Smooth muscle cell (in vitro differentiated cells): ENCODE results near the gene STX16. TPM values are rescaled to one million over a fixed set of nuclear protein-coding genes. Genes with fewer than 3 reads are reported as not detected.

Experiments used
- DNase-seq: peaks from one replicate; lab custom pipeline; 2025; ENCODE audit not compliant: unreplicated experiment; lab: John Stamatoyannopoulos, UW
- H2AFZ ChIP-seq: fragments of 200-600 bp; sonication (generic); 2 replicates; pipeline ENCODE4 v1.6.0; 2016; ENCODE audit warnings: antibody characterized with exemption, low read depth, mild to moderate bottlenecking
- H3F3A ChIP-seq: fragments of 200-600 bp; sonication (generic); 2 replicates; pipeline ENCODE4 v1.6.0; 2017; ENCODE audit warnings: antibody characterized with exemption, low read depth
- H3K27ac ChIP-seq: fragments of 200-600 bp; sonication (generic); 2 replicates; pipeline ENCODE4 v1.5.1; 2016; ENCODE audit warnings: low read depth, mild to moderate bottlenecking
- H3K27me3 ChIP-seq: fragments of 200-600 bp; sonication (generic); 2 replicates; pipeline ENCODE4 v1.6.1; 2016; ENCODE audit warnings: low read depth, mild to moderate bottlenecking
- H3K36me3 ChIP-seq: fragments of 200-600 bp; sonication (generic); 2 replicates; pipeline ENCODE4 v1.5.1; 2016; ENCODE audit warnings: low read depth
- H3K4me1 ChIP-seq: fragments of 200-600 bp; sonication (generic); 2 replicates; pipeline ENCODE4 v1.5.1; 2016; ENCODE audit warnings: low read depth
- H3K4me2 ChIP-seq: fragments of 200-600 bp; sonication (generic); 2 replicates; pipeline ENCODE4 v1.6.0; 2016; ENCODE audit warnings: mild to moderate bottlenecking
- H3K4me3 ChIP-seq: fragments of 200-600 bp; sonication (generic); 2 replicates; pipeline ENCODE4 v1.5.1; 2016; ENCODE audit warnings: mild to moderate bottlenecking
- H3K79me2 ChIP-seq: fragments of 200-600 bp; sonication (generic); 2 replicates; pipeline ENCODE4 v1.6.0; 2016; ENCODE audit warnings: low read depth, mild to moderate bottlenecking
- H3K9ac ChIP-seq: fragments of 200-600 bp; sonication (generic); 2 replicates; pipeline ENCODE4 v1.6.0; 2016; ENCODE audit warnings: low read depth
- H3K9me3 ChIP-seq: fragments of 200-600 bp; sonication (generic); replicated peaks from 2 replicates; pipeline ENCODE4 v1.5.1; 2016; ENCODE audit warnings: low read depth
- H4K20me1 ChIP-seq: fragments of 200-600 bp; sonication (generic); 2 replicates; pipeline ENCODE4 v1.6.0; 2016; ENCODE audit warnings: low read depth
- CTCF ChIP-seq: fragments of 200-600 bp; sonication (generic); IDR thresholded peaks from 2 replicates; pipeline ENCODE4 v1.5.1; 2017; ENCODE audit warnings: borderline replicate concordance, mild to moderate bottlenecking, antibody characterized with exemption; ENCODE audit not compliant: insufficient read depth, poor library complexity, severe bottlenecking
- WGBS: methylation state at CpG from one replicate; pipeline ENCODE4 v1.1.7; 2016; ENCODE audit warnings: low lambda C conversion rate; 5-methylcytosine and 5-hydroxymethylcytosine counted together
- polyA plus RNA-seq: library from polyadenylated mRNA; unstranded; fragments of >200 nt; fragmentation: Nextera tagmentation; extraction: Ambion mirVana; gene quantifications from 2 replicates; pipeline ENCODE4 v1.2.1, GENCODE V29; 2016
- total RNA-seq: library from RNA; depleted of rRNA; stranded (reverse); fragments of >200 nt; gene quantifications from 2 replicates; pipeline ENCODE4 v1.2.3, GENCODE V29; 2014

Gene STX16
- total and polyA plus RNA-seq, 2 experiments from 2014 or later, result 22.5 to 35.8 TPM

DNA sequence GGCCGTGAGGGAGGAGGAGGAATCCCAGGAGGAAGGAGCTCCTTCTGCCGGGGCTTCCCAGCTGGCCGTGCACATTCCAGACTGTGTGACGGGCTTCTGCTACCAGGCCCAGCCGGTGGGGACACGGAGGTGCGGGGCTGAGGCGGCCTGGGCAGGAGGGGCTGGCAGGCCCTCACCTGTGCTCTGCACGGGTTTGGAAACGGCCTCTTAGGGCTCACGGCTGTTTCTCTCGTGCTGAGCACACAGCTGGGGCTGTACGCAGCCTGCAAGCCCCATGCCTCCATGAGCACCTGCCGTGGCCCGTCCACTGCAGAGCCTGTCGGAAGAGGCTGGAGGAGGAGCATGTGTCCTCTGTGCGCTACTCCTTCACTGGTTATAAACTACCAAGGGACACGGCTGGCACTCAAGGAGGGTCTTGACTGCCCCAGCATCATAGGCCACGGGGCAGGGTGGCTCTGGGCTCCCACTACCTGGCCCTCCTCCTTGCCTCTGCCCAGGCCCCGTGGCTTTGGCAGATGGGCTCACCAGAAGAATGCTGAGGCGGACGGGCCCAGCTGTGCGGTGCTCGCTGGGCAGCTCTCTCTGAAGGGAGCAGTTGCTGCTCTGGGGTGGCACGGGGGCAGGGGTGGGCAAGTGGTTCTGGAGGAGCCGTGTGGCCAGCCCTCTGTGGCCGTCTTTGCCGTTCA, 57.3 kb downstream of the STX16 start:
- Histone ChIP-seq H3K4me2 (no peak overlapping the region), H3K27ac (no peak overlapping the region), H3K9me3 (no peaks in the 10 kb centered on the region), H3K4me3 (no peak overlapping the region), H3K4me1 (no peaks in the 10 kb centered on the region), H3K9ac (no peak overlapping the region), H4K20me1 (no peaks in the 10 kb centered on the region), H3K27me3 (no peaks in the 10 kb centered on the region), H3F3A (no peaks in the 10 kb centered on the region), H3K36me3 (peaks cover under 1% of the 10 kb centered on the region), H3K79me2 (no peaks in the 10 kb centered on the region), H2AFZ (no peak overlapping the region)
- TF ChIP-seq CTCF, result no peak
- no peak for DNase-seq
- WGBS, result 97% methylated on average over 27 of the region's 28 CpGs

DNA sequence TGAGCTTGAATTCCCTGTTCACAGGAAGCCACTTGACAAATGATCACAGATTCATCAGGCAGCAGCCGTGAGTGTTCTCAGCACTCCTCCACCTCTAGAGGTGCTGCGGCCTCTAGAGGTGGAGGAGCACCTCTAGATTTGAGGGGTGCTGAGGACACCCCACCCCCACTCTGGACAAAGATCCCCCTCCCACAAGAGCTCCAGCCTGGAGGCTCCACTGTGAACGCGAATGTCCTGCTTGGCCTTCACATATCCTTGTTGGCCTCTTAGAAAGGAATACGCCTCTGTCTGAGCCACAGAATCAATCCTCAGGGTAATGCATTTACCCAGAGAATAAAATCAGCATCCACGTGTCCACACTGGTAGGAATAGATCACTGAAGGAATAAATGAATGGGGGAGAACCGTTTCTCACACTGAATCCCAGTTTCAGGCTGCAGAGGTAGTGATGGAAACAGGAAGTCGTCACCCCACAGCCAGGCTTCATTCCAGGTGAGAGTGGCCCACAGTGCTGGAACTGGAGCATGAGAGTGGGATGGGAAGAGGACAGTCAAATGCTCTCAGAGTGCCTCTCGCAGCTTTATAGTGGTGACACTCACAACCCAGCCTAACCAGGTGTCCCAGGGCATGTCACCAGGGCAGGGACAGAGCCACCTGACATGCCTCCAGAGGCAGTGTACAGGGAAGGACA, 58.1 kb downstream of the STX16 start:
- 93% methylated on average over 9 of the region's 9 CpGs for WGBS
- Histone ChIP-seq H3F3A (no peaks in the 10 kb centered on the region), H3K36me3 (no peaks in the 10 kb centered on the region)

DNA sequence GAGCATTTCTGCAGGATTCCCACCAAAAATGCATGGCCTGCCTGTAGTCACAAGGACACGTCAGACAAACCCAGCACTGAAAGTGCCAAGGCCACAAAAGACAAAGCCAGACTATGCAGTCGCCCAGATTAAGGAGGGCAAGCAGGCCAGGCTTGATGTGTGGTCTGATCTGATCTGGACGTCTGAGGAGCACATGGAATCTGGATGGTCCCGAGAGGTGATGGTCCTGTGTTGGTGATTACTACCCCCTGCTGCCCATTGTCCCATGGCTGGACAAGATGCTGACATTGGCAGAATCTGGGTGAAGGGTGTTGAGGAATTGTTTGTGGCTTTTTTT, 58.6 kb downstream of the STX16 start:
- Histone ChIP-seq H3K79me2 (no peaks in the 10 kb centered on the region), H3K4me2 (no peak overlapping the region), H3K4me1 (no peaks in the 10 kb centered on the region), H4K20me1 (no peaks in the 10 kb centered on the region), H3K36me3 (no peaks in the 10 kb centered on the region), H3K27me3 (no peaks in the 10 kb centered on the region), H3K27ac (no peak overlapping the region), H2AFZ (no peak overlapping the region), H3K9ac (no peak overlapping the region), H3K9me3 (no peaks in the 10 kb centered on the region), H3K4me3 (no peak overlapping the region), H3F3A (no peaks in the 10 kb centered on the region)
- DNase-seq, result no peak
- no peak for TF ChIP-seq CTCF
- WGBS, result 94% methylated on average over 4 of the region's 4 CpGs

More for the DNA sequence above, 58.1 kb downstream of the STX16 start:
- Histone ChIP-seq H3K27me3 (no peaks in the 10 kb centered on the region), H3K4me3 (no peak overlapping the region), H3K27ac (no peak overlapping the region), H2AFZ (no peak overlapping the region), H3K9ac (no peak overlapping the region), H3K79me2 (no peaks in the 10 kb centered on the region), H3K4me2 (no peak overlapping the region), H3K9me3 (no peaks in the 10 kb centered on the region), H4K20me1 (no peaks in the 10 kb centered on the region), H3K4me1 (no peaks in the 10 kb centered on the region)
- DNase-seq, result no peak
- TF ChIP-seq CTCF, result no peak
